ENCODE results near the gene AJAP1.

The AJAP1 gene

GRCh38 chr1:4781646-4782045, 127.2 kb downstream of the AJAP1 start:
- no peak for DNase-seq

GRCh38 chr1:4784761-4785160, 130.4 kb downstream of the AJAP1 start:
- DNase-seq, result no peak

GRCh38 chr1:4786055-4786454, 131.6 kb downstream of the AJAP1 start:
- DNase-seq, result no peak

GRCh38 chr1:4787551-4787950, 133.1 kb downstream of the AJAP1 start:
- DNase-seq, result no peak

- no peak for DNase-seq
Observed at GRCh38 chr1:4792565-4792964, 138.2 kb downstream of the AJAP1 start.

- no peak for DNase-seq
Observed at GRCh38 chr1:4794020-4794780, 139.8 kb downstream of the AJAP1 start.

- no peak for DNase-seq
Observed at GRCh38 chr1:4796161-4797015, 142.0 kb downstream of the AJAP1 start.

GRCh38 chr1:4797016-4797410, 142.6 kb downstream of the AJAP1 start:
- no peak for DNase-seq

GRCh38 chr1:4797429-4797828, 143.0 kb downstream of the AJAP1 start:
- no peak for DNase-seq

GRCh38 chr1:4801192-4801924, 146.9 kb downstream of the AJAP1 start:
- no peak for DNase-seq

- no peak for DNase-seq
Observed at GRCh38 chr1:4802024-4802423, 147.6 kb downstream of the AJAP1 start.

- DNase-seq, result no peak
Observed at GRCh38 chr1:4803335-4803734, 148.9 kb downstream of the AJAP1 start.

GRCh38 chr1:4805987-4806386, 151.6 kb downstream of the AJAP1 start:
- no peak for DNase-seq

- DNase-seq, result no peak
Observed at GRCh38 chr1:4820543-4820942, 166.1 kb downstream of the AJAP1 start.

- DNase-seq, result no peak
Observed at GRCh38 chr1:4825800-4826450, 171.5 kb downstream of the AJAP1 start.

GRCh38 chr1:4830707-4831106, 176.3 kb downstream of the AJAP1 start:
- no peak for DNase-seq

GRCh38 chr1:4836574-4836973, 182.2 kb downstream of the AJAP1 start:
- DNase-seq, result no peak

GRCh38 chr1:4837031-4837600, 182.7 kb downstream of the AJAP1 start:
- DNase-seq, result no peak

GRCh38 chr1:4837752-4838151, 183.3 kb downstream of the AJAP1 start:
- DNase-seq, result no peak

GRCh38 chr1:4838231-4838630, 183.8 kb downstream of the AJAP1 start:
- DNase-seq, result no peak

All from SHP77 (cell line).